ENCODE measurements around the gene CSRP1.
"Not testable (repeated sequence)": the region's sequence is repeated elsewhere in the genome, so short reads cannot be mapped to it uniquely, and the experiment has no call there.

CSRP1 gene

DNA sequence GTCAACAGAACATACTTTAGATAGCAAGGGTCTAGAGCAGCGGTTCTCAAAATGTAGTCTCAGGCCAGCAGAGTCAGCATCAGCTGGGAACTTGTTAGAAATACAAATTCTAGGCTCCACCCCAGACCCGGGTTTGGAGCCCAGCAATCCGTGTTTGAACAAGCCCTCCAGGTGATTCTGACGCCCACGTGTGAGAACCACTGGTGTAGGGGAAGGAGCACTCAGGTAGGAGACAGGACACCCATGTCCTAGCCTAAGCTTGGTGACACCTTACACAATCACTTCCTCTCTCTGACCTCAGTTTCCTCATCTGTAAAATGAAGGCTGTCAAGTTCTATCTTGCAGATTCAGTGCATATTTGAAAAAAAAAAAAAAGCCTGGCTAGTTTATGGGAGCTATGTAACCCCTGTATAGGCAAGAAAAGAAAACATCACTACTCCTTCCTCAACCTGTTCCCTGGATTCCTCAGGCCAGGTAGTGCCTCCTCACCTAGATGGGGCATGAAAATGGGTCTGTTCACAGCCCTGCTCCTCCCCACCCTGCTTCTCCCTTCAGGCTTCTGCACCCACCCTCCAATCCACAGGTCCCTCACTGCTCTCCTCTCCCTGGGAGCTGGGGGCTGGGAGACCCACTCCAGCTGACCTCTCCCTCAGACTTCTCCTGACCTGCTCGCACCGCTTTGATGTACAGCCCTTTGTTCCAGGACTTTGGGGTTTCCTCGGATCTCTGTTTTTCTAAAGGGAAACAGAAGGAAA lies 30.8 kb downstream of the CSRP1 start:
- no peak for DNase-seq

DNA sequence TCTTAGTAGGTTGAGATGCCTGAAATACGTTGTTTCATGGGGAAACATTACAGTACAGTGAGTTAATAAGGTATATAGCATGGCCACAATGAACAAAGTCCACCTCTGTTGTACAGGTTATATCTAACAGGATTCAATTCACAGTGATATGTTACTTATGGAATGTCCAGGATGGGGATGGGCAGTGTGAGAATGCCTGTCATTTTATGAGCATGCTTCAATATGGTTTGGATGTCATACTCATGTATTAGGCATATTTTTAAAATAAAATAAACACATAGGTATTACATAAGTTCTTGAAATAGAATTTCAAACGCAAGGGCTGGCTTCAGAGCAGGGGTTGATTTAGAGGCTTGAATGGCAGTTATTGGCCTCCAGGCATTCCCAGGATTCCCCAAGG lies 31.8 kb downstream of the CSRP1 start:
- DNase-seq, result no peak

DNA sequence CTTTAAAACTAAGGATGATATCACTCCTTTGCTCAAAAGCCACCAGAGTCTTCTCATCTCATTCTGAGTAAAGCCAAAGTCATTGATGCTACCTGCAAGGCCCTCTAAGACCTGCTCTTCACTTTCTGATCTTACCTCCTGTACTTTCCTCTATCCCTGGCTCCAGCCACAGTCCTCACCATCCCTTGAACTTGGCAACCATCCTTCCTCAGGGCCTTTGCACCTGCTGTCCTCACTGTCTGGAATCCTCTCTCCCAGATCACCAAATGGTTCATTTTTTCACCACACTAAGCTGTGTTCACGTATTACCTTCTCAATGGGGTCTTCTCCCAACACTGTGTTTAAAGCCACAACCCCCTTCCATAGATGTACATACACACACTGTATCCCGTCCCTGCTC lies 33.6 kb downstream of the CSRP1 start:
- no peak for DNase-seq

DNA sequence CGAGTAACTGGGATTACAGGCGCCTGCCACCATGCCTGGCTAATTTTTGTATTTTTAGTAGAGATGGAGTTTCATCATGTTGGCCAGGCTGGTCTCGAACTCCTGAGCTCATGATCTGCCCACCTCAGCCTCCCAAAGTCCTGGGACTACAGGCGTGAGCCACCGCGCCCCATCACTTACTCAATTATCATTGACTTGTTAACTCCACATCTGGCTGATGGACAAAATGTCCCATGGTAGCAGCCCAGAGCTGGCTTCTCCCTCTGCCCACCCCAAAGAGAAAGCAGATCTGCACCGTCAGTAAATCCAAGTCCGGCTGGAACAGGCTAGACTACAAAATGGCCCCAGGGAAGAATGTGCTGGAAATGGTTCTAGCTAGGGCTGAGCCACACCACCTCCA lies 34.6 kb downstream of the CSRP1 start:
- not testable (repeated sequence) for DNase-seq

DNA sequence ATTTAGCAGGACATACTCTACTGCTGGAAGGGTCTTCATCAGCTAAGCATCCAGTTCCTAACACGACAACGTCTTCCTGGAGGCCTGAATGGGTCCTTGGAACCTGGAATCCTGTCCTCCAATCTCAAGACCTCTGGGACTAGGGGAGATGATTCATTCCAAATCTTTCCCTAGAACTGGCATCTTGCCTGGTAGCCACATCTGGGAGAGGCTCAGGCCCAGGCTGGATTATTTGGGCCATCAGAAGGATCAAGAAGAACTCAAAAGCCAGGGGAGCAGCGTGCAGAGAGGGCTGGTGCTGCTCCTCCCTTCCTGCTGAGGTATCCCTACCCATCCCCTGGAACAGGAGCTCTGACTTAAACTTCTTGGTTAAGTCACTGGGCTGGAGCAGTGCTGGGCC lies 35.2 kb downstream of the CSRP1 start:
- no peak for DNase-seq

DNA sequence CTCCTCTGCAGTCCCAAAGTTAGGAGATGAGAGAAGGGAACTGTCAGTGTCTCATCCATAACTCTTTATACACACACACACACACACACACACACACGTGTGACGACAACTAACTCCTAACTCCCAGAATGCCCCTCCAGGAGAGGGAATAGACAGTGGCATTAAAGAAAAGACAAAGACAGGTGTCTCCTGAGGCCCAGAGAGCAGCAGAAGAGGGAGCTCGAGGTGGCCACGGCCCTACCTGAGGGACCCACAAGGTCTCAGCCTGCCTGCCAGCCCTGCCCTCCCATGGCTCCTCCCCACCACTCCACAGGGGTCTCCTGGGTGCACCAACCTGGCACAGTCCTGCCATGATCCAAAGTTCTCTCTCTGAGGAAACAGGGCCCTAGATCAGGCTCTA lies 36.3 kb downstream of the CSRP1 start:
- DNase-seq, result no peak

DNA sequence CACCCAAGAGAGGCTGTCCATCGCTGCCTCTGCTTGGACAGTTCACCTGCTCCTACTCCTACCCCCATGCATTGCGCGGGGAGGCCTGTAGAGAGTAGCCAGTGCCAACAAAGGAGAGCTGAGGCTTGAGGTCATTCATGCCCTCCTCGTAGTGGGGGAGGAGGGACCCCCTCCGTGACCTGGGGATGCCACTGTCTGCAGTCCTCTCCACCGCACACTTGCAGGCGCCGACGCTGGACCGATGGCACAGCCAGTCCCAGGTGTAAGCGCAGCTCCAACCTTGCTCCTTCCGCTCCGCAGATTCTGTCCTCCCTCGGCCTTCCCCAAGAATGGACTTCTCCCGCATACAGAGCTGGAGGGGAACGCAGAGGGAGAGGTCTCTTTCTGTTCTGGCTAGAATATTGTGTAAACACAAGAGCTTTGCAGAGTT lies 37.3 kb downstream of the CSRP1 start:
- no peak for DNase-seq

DNA sequence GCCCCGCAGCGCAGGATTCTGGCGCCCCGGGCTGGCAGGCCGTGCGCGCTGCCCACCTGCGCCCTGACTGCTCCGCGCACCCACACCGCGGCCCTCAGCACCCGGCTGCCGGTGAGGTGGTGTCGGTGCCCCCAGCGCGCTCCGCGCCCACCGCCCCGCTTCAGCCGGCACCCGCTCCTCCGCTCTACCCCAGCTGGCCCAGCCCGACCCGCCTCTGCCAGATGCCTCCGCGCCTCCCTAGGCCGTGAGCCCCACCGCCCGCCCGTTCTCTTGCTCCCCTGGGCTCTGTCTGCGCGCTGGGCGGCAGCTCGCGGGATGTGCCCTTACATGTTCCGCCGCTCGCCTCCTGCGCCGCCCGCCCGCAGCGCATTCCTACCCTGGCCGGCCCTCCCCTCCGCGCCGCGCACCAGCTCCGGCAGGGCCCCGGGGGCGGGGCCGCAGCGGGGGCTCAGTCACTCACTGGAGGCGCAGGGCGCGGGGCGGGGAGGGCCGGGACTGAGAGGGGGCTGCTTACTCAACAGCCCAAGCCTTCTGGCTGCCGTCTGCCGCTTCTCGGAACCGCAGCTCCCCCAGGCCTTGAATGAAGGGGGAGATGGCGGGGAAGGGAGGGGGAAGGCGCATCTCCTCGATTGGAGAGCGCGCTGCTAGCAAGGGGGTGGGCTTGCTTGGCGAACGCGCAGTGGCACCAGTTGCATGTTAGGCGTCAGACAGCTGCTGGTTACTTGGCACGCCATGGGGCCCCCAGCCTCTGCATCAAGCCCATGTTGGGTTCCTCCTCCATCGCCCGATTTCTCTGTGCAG lies 37.9 kb downstream of the CSRP1 start, which contains the start of gene PHLDA3:
TSS of gene PHLDA3 (minus strand) at position 345 of the 801 bp plus-strand sequence. CDS start 402 bp downstream, outside the sequence.
- DNase-seq, result peak; percentile 6 to 80

DNA sequence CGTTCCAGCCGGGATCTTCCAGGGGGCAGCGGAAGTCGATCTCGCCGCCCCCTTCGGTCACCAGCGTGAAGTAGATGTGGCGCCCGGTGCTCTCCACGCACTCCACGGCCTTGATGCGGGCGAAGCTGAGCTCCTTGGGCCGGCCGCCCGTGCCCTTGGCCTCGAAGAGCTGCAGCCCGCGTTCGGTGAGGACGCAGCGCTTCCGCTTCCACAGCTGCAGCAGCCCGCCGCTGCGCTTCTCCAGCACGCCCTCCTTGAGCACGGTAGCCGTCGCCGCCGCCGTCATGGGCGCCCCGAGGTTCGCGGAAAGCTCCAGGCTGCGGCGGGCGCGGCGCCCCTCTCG lies 38.5 kb downstream of the CSRP1 start:
- DNase-seq, result peak in 1 of 2 experiments; percentile 67

DNA sequence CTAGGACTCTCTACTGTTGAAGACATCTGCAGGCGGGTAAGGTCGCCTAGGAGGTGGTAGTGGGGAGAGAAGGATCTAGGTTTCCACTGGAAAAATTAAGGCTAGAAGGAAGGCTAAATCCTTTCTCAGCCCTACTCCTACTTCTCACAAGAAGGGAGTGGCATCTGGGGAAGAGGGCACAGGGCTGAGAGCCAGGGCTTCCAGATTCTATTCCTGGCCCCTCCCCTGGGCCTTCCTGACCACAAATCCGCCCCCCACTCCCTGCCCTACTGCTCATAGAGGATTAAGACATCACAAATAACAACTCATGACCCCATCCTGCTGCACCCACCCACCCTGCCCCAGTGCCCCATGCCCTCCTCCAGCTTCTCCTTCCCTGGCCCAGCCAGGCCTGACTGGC lies 40.4 kb downstream of the CSRP1 start:
- DNase-seq, result no peak

DNA sequence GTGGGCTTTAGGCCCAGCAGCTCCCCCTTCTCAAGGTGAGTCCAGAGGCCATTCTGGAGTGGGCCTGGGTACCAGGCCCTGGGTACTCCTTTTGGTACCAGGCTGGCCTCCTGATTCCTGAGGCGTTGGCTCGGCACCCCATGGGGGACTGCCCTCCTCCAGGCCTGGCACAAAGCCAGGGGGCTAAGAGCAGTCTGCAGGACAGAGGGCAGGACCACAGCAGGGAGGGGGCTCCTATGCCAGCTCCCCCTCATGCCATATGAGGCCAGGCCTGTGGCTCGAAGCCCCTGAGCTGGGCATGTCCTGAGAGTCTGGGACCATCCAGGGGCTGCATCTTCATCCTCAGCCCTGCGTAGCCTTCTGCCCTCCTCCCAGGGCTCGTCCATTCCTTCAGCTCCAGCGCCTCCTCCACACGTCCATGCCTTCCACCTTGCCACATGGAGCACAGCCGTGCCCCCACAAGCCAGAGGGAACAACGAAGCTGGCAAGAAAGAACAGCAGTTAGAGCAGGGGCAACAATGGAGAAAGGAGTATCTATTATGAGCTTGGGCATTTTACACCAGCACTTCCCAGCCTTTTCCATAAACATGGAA lies 41.1 kb downstream of the CSRP1 start:
- DNase-seq, result no peak

DNA sequence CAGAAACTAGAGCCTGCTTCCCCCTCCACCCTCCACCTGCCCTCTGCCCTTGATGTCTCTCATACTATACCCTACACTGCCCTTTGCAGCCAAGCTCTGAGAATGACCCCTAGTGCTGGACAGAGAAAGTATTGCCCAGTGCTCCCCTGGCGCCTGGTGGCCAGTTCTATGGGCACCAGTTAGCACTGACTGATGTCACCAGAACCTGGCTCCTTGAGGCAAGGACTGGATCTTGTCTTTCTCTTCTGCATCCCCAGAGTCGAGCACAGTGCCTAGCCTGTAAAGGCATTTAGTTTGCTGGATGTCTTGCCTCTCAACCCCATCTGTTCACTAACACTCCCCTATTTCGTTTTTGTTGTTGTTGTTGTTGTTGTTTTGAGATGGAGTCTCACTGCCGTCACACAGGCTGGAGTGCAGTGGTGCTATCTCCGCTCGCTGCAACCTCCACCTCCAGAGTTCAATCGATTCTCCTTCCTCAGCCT lies 43.8 kb downstream of the CSRP1 start:
- no peak for DNase-seq

DNA sequence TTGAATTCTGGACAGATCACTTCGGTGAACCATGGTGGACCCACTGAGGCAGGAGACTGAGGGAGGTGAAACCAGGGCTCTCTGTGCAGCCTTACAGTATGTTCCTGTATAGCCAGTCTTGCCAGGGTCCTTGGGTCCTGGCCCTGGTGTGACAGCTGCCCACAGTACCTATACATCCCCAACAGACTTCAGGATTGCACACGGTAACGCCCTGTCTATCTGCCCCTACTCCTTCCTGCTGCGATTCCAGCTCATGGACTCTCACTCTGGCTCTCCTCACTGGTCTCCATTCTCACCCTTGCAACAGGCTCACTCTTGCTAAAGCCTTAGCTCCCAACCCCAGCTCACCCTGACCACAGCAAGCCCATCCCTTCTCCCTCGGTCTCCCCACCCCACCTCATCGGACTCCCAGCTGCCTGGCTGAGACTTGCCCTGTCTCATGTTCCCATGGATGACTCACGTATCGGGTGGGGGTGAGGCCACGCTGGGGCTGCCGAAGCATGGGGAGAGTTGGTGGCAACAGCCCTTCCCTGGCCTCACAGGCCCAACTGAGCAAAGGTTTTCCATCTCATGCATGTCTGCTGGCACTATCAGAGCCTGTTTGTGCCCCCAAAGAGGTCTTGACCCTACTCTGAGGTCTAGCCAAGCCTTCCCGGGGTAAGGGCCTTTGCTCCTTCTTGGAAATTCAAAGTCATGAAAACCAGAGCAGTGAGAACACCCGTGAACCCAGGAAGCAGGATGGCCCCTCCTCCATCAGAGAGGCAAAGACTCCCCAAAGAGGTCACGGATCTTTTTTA lies 45.1 kb downstream of the CSRP1 start:
- DNase-seq, result no peak

DNA sequence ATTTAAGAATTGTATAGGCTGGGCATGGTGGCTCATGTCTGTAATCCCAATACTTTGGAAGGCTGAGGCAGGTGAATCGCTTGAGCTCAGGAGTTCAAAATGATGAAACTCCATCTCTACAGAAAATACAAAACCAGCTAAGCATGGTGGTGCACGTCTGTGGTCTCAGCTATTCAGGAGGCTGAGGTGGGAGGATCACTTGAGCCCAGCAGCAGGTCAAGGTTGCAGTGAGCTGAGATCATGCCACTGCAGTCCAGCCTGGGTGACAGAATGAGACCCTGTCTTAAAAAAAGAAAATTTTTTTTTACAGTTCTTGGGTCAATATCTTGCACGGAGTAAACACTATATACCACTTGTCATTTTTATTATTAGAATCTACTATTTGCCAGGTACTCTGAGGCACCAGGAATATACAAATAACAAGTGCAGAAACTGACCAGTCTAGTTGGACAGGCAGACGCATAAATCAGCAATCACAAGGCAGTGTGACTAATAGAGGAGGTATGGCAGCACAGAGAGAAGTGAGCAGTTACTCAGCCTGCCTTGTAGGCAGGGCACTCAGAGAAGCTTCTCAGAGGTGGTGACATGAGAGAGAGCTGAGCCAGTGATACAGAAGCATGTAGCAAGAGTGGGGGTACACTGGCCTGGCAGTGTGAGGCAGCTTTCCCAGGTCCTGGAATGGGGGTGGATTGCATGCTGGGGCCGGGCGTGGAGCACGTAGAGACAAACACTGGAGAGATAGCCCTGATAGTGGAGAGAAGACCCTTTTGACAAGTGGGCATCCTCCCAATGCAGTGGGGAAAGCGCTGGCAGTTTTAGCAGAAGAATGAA lies 45.9 kb downstream of the CSRP1 start:
- DNase-seq, result no peak

DNA sequence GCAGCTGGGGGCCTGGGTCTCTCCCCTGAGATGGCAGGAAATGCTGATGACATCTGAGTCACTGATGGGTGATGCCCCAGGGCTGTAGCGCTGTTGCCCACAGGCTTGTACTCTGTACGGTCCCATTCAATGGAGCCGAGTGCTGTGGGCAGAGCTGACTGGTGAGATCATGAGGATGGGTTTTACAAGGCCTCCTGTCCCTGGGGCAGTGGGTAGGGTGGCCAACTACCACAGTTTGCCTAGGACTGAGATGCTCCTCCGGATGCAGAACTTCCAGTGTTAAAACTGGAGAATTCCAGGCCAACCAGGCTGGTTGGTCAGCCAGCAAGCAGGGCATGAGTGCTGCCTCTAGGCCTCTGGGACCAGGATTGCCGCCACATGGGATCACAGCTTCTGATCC lies 47.1 kb downstream of the CSRP1 start:
- DNase-seq, result no peak

DNA sequence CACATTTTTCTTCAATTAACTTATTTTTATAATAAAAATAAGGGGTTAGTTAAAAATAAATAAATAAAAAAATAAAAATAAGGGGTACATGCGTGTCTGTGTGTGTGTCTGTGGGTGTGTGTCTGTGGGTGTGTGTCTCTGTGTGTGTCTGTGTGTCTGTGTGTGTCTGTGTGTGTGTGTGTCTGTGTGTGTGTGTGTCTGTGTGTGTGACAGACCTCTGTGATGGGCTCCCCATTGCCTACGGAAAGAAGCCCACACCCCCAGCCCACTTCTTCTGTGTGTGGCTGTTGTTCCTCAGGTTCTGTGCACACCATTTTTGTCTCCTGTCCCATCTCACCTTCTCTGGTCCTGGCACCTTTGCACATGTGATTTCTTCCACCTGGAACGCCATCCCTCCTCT lies 47.9 kb downstream of the CSRP1 start:
- DNase-seq, result no peak

DNA sequence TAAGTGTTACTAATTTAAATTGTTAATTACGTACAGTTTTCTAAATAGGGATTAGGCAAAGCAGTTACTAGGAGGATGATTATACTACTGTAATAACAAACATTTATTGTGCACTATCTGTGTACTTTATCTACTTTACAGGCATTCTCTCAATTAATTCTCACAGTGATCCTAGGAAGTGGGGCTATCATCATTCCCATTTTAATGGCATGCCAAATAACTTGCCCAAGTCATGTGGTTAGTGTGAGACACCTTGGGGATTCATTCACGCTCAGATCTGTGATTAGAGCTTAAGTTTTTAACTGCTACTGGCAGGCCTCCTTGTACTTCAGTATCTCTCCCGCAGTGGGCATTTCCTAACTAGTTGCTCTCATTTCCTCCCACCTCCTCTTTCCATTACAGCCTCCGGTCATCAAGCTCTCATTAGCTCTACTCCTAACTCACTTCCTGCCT lies 49.4 kb downstream of the CSRP1 start:
- DNase-seq, result no peak

DNA sequence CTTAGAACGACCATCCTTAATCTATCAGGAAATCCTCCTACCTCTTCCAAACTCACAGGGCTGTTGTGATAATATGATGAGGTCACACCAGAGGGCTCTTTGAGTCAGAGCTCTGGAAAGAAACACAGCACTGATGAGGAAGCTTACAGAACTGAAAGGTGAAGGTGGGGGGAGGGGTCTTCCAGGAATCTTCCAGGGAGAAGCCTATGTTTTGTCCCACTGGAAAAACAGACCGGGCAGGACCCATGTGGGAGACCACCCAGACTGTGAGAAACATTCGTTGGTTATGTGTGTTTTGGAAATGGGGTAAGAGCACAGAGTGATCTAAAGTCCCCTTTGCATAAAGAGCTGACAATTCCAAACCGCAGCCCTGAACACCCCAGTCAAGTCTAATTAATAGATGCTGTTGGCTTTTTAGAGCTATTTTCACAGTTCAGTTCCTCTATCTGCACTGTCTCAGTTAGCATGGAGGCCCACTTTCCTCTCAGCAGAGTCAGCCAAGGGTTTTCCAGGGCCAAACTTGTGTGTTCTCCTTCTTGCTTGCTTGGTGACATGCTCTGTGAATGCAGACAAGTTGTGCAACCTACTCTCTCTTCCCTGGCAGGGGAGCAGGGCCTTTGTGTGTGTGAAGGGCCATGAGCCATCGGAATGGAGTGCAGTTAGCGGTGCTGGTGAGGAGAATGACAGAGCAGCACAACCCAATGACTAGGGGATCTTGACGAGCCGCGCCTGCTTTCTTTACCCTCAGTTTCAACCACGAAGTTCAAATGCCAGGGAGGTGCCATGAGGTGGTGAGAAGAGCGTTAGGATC lies 50.2 kb downstream of the CSRP1 start:
- no peak for DNase-seq

DNA sequence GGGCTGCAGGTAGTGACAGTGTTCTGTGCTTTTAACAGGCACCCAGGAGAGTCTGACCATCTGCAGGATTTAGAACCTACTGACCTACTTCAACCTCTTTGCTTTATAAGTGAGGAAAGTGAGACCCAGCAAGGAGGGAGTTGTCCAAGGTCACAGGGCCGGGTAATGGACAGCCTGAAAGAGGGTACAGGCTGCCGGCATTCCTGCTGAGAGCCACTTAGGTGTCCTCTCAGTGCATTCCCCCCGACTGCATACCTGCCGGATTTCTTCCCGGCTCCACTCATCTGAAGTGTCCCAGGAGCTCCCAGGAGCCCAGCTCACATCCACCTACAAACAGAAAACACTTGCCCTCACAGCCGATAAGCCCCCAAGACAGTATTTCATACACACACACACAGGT lies 51.8 kb downstream of the CSRP1 start:
- no peak for DNase-seq

DNA sequence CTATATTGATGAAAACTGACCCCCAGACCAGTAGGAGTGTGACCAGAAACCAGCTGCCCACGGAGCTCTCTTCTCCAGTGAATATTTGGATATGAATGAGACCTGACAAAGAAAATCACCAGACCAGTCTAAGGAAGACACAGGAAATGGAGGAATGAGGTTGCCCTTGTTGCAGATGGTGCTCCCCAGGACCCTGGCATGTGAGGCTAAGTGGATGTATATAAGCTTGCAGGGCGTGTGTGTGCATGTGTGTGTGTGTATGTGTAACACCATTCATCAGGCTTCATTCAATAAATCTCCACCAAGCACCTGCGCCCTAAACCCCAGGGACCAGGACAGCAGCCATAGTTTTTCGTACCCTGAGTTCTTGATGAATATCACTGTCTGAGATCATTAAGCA lies 52.3 kb downstream of the CSRP1 start:
- no peak for DNase-seq

DNA sequence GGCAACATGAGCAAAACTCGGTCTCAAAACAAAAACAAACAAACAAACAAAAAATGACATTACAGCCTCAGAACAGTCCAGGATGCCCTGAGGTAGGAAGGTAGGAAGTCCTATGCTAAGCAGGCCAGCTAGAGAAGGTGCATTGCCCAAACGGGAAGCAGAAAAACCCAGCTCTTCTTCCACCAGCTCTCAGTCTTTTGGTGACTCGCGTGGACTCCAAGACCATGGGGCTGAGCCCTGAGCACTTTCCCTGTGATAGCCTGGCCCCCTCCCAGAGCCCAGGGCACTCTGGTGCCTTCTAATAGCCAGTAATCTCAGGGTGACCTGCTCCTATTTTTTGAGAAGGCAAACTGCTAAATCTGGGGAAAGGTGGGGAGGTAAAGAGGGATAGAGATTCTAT lies 54.1 kb downstream of the CSRP1 start:
- no peak for DNase-seq

Data from NCI-H526 (cell line).